Measurements from ENCODE around the gene RNU7-1. TPM values are rescaled to one million over a fixed set of nuclear protein-coding genes. Genes with fewer than 3 reads are reported as not detected.
A peak's percentile ranks its signal among the peaks of the same experiment; 100 is the strongest.
"Not testable (repeated sequence)": the region's sequence is repeated elsewhere in the genome, so short reads cannot be mapped to it uniquely, and the experiment has no call there.

Gene RNU7-1
- polyA plus RNA-seq (ENCODE audit: insufficient read length in 3 of 3), result not detected
- long read RNA-seq, donor 1, result 0 reads
- long read RNA-seq, donor 2, result 0 reads
- long read RNA-seq, donor 3, partial matches to known transcripts, result 0 of 4 reads
- long read RNA-seq, donor 3, other reads (novel, unspliced or antisense), result 0 of 4 reads
- long read RNA-seq, donor 4, partial matches to known transcripts, result 0 of 2 reads
- long read RNA-seq, donor 4, other reads (novel, unspliced or antisense), result 0 of 2 reads
- long read RNA-seq, donor 5, result 0 reads
- long read RNA-seq, donor 6, partial matches to known transcripts, result 0 of 1 reads
- long read RNA-seq, donor 6, other reads (novel, unspliced or antisense), result 0 of 1 reads
- long read RNA-seq, donor 7, partial matches to known transcripts, result 0 of 1 reads
- long read RNA-seq, donor 7, other reads (novel, unspliced or antisense), result 0 of 1 reads
- long read RNA-seq, donor 8, partial matches to known transcripts, result 0 of 2 reads
- long read RNA-seq, donor 8, other reads (novel, unspliced or antisense), result 0 of 2 reads
- long read RNA-seq, donor 9, partial matches to known transcripts, result 0 of 2 reads
- long read RNA-seq, donor 9, other reads (novel, unspliced or antisense), result 0 of 2 reads
- long read RNA-seq, donor 10, partial matches to known transcripts, result 0 of 1 reads
- long read RNA-seq, donor 10, other reads (novel, unspliced or antisense), result 0 of 1 reads
- long read RNA-seq, donor 11, partial matches to known transcripts, result 0 of 1 reads
- long read RNA-seq, donor 11, other reads (novel, unspliced or antisense), result 0 of 1 reads
- long read RNA-seq, donor 12, transcript RNU7-1-201 (1 exons, 63 nt), result major isoform, 6 of 6 reads
- long read RNA-seq, donor 12, partial matches to known transcripts, result 0 of 6 reads
- long read RNA-seq, donor 12, other reads (novel, unspliced or antisense), result 0 of 6 reads
- long read RNA-seq, donor 13, result 0 reads
- long read RNA-seq, donor 14, partial matches to known transcripts, result 0 of 2 reads
- long read RNA-seq, donor 14, other reads (novel, unspliced or antisense), result 0 of 2 reads
- long read RNA-seq, donor 15, partial matches to known transcripts, result 0 of 1 reads
- long read RNA-seq, donor 15, other reads (novel, unspliced or antisense), result 0 of 1 reads
- long read RNA-seq, donor 16, partial matches to known transcripts, result 0 of 2 reads
- long read RNA-seq, donor 16, other reads (novel, unspliced or antisense), result 0 of 2 reads

DNA sequence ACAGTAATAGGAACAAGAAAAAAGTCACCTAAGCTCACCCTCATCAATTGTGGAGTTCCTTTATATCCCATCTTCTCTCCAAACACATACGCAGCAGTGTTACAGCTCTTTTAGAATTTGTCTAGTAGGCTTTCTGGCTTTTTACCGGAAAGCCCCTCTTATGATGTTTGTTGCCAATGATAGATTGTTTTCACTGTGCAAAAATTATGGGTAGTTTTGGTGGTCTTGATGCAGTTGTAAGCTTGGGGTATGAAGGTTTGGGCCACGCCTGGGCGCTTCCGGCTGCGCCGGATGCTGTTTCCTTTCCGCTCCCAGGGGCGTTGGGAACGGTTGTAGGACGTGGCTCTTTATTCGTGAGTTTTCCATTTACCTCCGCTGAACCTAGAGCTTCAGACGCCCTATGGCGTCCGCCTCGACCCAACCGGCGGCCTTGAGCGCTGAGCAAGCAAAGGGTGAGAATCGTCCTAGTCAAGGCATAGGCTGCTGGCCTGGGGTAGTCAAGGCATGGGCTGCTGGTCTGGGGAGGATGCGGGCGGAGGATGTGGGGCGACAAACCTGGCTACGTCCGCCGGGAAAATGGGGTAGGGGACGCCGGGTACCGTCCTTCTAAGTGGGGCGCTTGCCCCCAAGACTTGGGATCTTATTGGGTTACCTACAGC lies at the start of gene RNU7-1, which contains the start of gene C12orf57:
RNU7-1 (plus strand) TSS at position 95 of the 659 bp plus-strand sequence.
C12orf57 (plus strand) TSS at position 301 of the 659 bp plus-strand sequence; CDS start at position 401, 100 bp downstream.
- peak in 9 of 11 donors; percentile 72 to 89 (median 85) for DNase-seq (ENCODE audit: extremely low read depth in 1 of 11, low read depth in 9 of 11, low spot score in 4 of 11)

DNA sequence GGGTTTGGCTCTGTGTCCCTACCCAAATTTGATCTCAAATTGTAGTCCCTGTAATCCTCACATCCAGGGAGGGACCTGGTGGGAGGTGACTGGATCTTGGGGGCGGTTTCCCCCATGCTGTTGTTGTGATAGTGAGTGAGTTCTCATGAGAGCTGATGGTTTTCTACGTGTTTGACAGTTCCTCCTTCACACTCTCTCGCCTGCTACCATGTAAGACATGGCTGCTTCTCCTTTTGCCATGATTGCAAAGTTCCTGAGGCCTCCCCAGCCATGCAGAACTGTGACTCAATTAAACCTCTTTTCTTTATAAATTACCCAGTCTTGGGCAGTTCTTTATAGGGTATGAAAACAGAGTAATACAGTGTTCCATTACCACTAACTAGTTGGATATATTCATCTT lies 49.3 kb upstream of the RNU7-1 start:
- DNase-seq (ENCODE audit: extremely low read depth in 1 of 11, low read depth in 9 of 11, low spot score in 4 of 11), result no peak

DNA sequence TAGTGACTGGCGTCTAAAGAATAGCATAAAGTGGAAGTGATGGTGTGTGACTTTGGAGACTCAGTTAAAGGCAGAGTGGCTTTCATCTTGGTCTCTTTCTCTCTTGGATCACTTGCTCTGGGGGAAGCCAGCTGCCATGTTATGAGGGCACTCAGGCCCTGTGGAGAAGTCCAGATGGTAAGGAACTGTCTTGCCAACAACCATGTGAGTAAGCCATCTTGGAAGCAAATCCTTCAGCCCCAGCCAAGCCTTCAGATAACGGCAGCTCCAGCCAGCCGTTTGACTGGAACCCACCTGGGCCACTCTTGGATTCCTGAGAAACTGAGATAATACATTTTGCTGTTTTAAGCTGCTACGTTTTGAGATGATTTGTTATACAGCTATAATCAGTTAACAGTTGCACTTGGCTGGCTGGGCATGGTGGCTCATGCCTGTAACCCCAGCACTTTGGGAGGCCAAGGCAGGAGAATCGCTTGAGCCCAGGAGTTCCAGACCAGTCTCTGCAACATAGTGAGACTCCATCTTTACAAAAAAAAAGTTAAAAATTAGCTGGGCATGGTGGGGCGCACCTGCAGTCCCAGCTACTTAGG lies 46.7 kb upstream of the RNU7-1 start:
- no peak for DNase-seq (ENCODE audit: extremely low read depth in 1 of 11, low read depth in 9 of 11, low spot score in 4 of 11)

DNA sequence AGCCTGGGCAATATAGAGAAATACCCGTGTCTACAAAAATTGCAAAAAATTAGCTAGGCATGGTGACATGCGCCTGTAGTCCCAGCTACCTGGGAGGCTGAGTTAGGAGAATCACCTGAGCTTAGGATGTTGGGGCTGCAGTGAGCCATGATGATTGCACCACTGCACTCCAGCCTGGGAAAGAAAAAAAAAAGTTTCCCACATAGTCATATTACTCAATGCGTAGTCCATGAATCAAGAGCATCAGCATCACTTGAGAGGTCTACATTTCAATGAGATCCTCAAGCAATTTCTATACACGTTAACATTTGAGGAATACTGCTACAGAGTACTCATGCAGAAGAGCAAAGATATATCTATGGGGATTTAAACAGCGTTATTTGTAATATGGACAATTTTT lies 44.2 kb upstream of the RNU7-1 start:
- no peak for DNase-seq (ENCODE audit: extremely low read depth in 1 of 11, low read depth in 9 of 11, low spot score in 4 of 11)

DNA sequence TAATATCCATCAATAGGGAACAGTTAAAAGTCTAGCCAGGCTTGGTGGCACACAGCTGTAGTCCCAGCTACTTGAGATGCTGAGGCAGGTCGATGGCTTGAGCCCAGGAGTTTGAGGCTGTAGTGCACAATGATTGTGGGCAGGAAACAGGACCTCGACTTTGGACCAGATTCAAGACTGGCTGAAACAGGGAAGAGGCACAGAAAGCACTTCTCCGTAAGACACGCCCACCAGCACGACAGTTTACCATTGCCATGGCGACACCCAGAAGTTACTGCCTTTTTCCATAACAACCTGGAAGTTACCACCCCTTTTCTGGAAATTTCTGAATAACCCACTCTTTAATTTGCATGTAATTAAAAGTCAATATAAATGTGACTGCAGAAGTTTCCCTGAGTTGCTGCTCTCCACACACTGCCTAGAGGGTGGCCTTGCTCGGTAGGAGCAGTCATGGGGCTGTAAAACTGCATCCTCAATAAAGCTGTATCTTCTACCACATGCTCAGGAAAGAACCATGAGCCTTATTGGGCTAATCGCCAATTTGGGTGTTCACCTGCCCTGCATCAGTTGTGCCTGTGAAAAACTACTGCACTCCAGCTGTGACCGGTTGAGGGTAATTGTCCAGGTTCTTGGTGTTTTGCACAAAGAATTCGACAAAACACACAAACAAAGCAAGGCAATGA lies 43.6 kb upstream of the RNU7-1 start:
- peak in 1 of 11 donors; percentile 11 for DNase-seq (ENCODE audit: extremely low read depth in 1 of 11, low read depth in 9 of 11, low spot score in 4 of 11)

DNA sequence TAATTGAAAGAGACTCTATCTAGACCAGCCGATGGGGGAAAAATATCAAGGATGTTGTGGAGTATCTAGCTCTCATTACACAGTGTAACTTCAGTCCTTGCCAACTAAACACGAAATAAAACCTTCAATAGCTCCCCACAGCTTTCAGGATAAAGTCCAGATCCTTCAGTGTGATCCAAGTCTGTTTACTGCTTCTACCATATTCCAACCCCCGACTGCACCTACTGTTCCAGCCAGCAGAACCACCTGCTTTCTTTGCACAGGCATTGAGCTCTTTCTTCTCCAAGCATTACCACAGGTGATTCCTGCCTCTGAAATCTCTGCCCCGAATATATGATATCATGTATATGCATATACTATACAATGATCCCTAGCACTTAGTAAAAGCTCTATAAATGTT lies 41.2 kb upstream of the RNU7-1 start:
- no peak for DNase-seq (ENCODE audit: extremely low read depth in 1 of 11, low read depth in 9 of 11, low spot score in 4 of 11)

DNA sequence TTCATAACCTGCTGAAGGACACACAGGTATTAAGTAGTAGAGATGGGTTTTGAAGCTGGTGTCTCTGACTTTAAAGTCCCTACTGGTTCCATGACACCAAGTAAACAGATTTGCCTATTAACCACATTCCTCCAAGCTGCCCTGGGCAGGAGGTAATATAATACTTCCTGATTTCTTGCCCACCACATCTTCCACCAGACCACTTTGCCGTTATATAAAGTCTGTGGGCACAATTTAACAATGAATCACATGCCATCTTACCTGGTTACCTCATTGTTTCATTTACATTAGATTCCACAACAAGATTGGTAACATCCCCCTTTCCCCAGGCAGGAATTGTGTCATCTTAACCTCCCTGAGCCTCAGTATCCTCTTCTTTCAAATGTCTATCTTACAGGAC lies 39.9 kb upstream of the RNU7-1 start:
- peak in 1 of 11 donors; percentile 26 for DNase-seq (ENCODE audit: extremely low read depth in 1 of 11, low read depth in 9 of 11, low spot score in 4 of 11)

DNA sequence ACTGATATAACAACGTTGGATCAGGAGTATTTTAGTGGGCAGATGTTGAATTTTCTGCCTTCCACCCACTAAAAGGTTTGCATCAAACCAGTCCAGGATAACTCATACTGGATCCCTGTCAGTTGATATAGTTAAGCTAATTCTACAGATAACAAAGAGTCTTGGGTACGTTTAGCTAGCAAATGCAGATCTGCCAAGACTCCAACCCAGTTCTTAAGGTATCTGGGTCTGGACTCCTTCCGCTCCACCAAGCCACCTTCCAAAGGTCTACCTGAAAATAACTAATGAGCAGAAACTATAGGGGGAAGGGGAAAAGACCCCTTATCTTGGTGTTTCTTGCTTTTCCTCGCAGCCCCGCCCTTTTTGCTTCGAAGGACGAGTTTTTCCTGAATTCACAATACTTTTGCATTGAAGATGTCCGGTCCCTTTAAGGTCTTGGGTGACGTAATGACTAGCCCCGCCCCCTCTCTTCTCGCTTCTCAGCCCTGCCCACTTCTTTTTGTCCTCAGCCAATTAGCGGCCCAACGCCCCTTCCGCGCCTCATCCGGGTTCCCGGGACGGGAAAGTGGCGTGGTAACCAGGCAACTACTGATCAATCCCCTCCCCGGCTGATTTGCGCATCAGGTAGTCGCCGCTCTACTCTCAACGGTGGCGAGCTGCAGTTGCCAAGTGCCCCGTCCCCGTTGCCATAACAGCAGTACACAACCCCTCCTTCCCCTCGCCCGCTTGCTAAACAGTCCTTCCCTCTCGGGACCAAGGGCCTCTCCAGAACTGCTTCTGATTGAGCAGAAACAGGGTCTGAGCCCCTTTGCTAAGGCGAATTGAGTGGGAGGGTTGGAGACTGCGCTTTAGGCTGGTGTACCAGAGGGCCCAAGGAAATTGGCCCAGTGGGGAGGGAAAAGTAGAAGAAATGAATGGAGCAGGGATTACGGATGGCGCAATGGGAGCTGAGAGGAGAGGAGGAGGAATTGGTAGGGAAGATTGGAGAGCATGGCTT lies 39.0 kb upstream of the RNU7-1 start, which contains the start of gene LRRC23:
LRRC23 (plus strand) TSS at position 543 of the 997 bp plus-strand sequence. CDS start 812 bp downstream, outside the sequence.
- peak in 10 of 11 donors; percentile 93 to 98 (median 96) for DNase-seq (ENCODE audit: extremely low read depth in 1 of 11, low read depth in 9 of 11, low spot score in 4 of 11)

DNA sequence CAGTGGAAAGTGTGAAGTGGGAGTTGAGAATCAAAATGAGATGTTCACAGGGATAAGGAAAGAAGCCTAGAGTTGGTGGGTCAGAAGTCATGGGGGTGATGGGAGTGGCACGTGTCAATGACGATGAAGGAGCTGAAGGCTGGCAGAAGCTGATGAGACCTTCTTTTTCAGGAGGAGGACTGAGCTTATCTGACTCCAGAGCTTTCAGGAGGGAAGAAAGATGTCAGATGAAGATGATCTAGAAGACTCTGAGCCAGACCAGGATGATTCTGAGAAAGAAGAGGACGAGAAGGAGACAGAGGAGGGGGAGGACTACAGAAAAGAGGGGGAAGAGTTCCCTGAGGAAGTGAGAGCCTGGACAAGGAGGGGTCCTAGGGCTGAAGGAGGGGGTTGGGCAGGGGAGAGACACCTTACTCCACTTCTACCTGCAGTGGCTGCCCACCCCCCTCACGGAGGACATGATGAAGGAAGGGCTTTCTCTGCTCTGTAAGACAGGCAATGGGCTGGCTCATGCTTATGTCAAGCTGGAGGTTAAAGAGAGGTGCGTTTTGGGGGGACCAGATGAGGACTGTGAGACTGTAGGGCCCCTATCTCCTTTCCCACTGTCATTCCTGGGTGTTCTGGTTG lies 38.1 kb upstream of the RNU7-1 start:
- DNase-seq (ENCODE audit: extremely low read depth in 1 of 11, low read depth in 9 of 11, low spot score in 4 of 11), result no peak

DNA sequence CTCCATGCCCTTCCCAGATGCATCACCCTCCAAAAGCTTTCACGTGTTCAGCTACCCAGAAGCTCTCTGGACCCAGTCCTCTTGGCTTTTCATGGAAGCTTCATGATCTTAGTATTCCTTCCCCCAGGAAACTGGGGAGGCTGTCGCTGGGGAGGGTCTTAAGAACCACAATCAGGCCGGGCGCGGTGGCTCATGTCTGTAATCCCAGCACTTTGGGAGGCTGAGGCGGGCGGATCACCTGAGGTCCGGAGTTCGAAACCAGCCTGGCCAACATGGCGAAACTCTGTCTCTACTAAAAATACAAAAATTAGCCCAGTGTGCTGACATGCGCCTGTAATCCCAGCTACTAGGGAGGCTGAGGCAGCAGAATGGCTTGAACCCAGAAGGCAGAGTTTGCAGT lies 35.5 kb upstream of the RNU7-1 start:
- not testable (repeated sequence) for DNase-seq (ENCODE audit: extremely low read depth in 1 of 11, low read depth in 9 of 11, low spot score in 4 of 11)

DNA sequence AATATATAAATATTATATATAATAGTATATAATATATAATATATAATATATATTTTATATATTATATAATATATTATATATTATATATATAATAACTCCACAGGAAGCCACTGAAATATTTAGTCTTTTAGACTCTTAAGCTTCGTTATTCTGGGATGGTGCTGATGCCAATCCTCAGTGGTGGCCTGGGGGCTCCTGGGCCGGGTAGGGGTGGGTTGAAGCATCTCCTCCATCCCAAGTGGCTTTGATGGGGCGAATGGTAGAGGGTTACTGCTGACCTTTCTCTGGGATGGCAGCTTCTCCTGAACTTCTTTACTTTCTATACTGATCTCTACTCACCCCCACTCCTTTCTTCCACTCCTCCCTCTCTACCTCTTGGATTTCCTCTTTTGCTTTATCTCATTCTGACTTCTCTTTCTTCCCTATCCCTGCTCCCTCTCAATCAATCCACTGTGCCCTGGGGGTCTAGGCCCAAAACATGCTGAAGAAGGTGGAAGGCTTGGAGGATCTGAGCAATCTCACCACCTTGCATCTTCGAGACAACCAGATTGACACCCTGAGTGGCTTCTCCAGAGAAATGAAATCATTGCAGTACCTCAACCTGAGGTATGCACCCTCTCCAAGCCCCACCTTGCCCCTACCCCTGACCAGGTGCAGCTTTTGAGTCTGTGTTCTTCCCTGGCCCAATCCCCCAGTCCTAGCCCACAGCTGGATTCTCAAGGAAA lies 34.0 kb upstream of the RNU7-1 start:
- no peak for DNase-seq (ENCODE audit: extremely low read depth in 1 of 11, low read depth in 9 of 11, low spot score in 4 of 11)

DNA sequence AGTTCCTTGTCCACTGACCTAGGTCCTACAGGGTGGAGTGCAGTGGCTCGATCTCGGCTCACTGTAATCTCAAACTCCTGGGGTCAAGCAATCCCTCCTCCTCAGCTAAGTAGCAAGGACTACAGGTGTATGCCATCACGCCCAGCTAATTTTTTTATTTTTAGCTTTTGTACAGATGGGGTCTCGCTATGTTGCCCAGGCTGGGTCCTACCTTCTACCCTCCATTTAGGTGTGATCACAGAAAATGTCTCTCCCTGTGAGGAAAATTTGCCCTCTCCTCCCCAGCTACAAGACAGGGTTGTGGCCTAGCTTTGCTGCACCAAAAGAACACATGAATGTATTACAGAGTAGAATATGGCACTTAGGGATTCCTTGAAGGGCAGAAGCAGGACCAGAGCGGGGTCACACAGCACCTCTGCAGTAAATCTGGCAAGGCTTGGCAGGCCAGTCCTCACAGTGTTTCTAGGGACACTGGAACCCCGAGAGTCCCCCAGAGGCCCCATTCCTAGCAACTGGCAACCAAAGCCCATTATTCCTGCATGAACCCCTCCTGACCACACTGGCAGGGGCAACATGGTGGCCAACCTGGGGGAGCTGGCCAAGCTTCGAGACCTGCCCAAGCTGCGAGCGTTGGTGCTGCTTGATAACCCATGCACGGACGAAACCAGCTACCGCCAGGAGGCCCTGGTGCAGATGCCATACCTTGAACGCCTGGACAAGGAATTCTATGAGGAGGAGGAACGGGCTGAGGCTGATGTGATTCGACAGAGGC lies 31.3 kb upstream of the RNU7-1 start:
- peak in 1 of 11 donors; percentile 16 for DNase-seq (ENCODE audit: extremely low read depth in 1 of 11, low read depth in 9 of 11, low spot score in 4 of 11)

DNA sequence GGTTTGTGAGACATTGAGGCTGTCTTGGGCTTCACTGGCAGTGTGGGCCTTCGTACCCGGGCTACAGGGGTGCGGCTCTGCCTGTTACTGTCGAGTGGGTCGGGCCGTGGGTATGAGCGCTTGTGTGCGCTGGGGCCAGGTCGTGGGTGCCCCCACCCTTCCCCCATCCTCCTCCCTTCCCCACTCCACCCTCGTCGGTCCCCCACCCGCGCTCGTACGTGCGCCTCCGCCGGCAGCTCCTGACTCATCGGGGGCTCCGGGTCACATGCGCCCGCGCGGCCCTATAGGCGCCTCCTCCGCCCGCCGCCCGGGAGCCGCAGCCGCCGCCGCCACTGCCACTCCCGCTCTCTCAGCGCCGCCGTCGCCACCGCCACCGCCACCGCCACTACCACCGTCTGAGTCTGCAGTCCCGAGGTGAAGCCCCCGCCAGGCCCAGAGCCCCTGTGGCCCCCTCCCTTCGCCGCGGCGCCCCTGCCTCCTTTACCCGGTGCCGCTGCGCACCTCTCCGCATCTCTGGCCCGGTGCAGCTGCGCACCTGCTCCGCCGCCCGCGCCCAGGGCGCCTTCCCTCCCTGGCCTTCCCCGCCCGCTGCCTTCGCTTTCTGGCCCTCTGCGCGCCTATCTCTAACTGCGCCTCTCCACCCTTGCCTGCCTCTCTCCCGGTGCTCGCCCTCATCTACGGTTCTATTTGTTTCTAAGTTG lies 29.2 kb upstream of the RNU7-1 start, which contains the start of gene ENO2:
ENO2 (plus strand) TSS at position 335 of the 701 bp plus-strand sequence. CDS start 1,253 bp downstream, outside the sequence.
- DNase-seq (ENCODE audit: extremely low read depth in 1 of 11, low read depth in 9 of 11, low spot score in 4 of 11), result no peak
